HEK293T (cell line): ENCODE results near the gene FZD7.
A peak's percentile ranks its signal among the peaks of the same experiment; 100 is the strongest.

ENCODE experiments used
- CTCF ChIA-PET: fragments of 350-600 bp; formaldehyde crosslinking; extraction: SDS; loops from one replicate; lab custom pipeline; 2021; ENCODE audit warnings: antibody characterized with exemption, inconsistent platforms; lab: Yijun Ruan, JAX
- POLR2A ChIA-PET: fragments of 350-600 bp; formaldehyde crosslinking; extraction: SDS; loops from one replicate; lab custom pipeline; 2020; ENCODE audit warnings: antibody characterized with exemption, inconsistent platforms; lab: Yijun Ruan, JAX
- DNase-seq: peaks from one replicate; pipeline ENCODE4 v3.0.0; 2012; ENCODE audit warnings: mixed read lengths; ENCODE audit errors: extremely low spot score
- ARNT ChIP-seq: fragments of 450-650 bp; IDR thresholded peaks from 2 replicates; pipeline ENCODE4 v1.6.1; 2017; ENCODE audit warnings: mild to moderate bottlenecking
- BHLHE40 ChIP-seq: fragments of 450-650 bp; IDR thresholded peaks from 2 replicates; pipeline ENCODE4 v1.6.1; 2016; ENCODE audit warnings: mild to moderate bottlenecking, moderate library complexity, borderline replicate concordance
- CTBP1 ChIP-seq: fragments of 450-650 bp; IDR thresholded peaks from 2 replicates; pipeline ENCODE4 v1.6.1; 2016; ENCODE audit warnings: borderline replicate concordance
- ELF4 ChIP-seq: fragments of 450-650 bp; IDR thresholded peaks from 2 replicates; pipeline ENCODE4 v1.6.1; 2017; ENCODE audit warnings: antibody characterized with exemption
- FOXA1 ChIP-seq: fragments of 450-650 bp; IDR thresholded peaks from 2 replicates; pipeline ENCODE4 v1.6.1; 2016; ENCODE audit warnings: mild to moderate bottlenecking
- FOXK2 ChIP-seq: fragments of 450-650 bp; IDR thresholded peaks from 2 replicates; pipeline ENCODE4 v1.6.1; 2016; ENCODE audit warnings: mild to moderate bottlenecking
- FOXM1 ChIP-seq: fragments of 450-650 bp; IDR thresholded peaks from 2 replicates; pipeline ENCODE4 v1.6.1; 2017; ENCODE audit warnings: mild to moderate bottlenecking, borderline replicate concordance
- HDGF ChIP-seq: fragments of 450-650 bp; IDR thresholded peaks from 2 replicates; pipeline ENCODE4 v1.6.1; 2017; ENCODE audit warnings: antibody characterized with exemption, borderline replicate concordance
- L3MBTL2 ChIP-seq: fragments of 450-650 bp; conservative IDR thresholded peaks from 2 replicates; pipeline ENCODE4 v1.6.1; 2016; ENCODE audit warnings: mild to moderate bottlenecking
- LEF1 ChIP-seq: fragments of 450-650 bp; IDR thresholded peaks from 2 replicates; pipeline ENCODE4 v1.6.1; 2017; ENCODE audit warnings: mild to moderate bottlenecking, borderline replicate concordance
- NFRKB ChIP-seq: fragments of 450-650 bp; IDR thresholded peaks from 2 replicates; pipeline ENCODE4 v1.6.1; 2016; ENCODE audit warnings: mild to moderate bottlenecking, moderate library complexity
- PKNOX1 ChIP-seq: fragments of 450-650 bp; IDR thresholded peaks from 2 replicates; pipeline ENCODE4 v1.6.1; 2016
- SP1 ChIP-seq: fragments of 450-650 bp; IDR thresholded peaks from 2 replicates; pipeline ENCODE4 v1.6.1; 2017
- SUZ12 ChIP-seq: fragments of 450-650 bp; IDR thresholded peaks from 2 replicates; pipeline ENCODE4 v1.6.1; 2016; ENCODE audit warnings: mild to moderate bottlenecking
- TARDBP ChIP-seq: fragments of 450-650 bp; IDR thresholded peaks from 2 replicates; pipeline ENCODE4 v1.6.1; 2016
- ZNF384 ChIP-seq: fragments of 450-650 bp; IDR thresholded peaks from 2 replicates; pipeline ENCODE4 v1.6.1; 2016

Gene FZD7

GRCh38 chr2:202033317-202034248 is at the start of gene FZD7:
Gene FZD7 (plus strand): TSS chr2:202033855. CDS start chr2:202034648, 793 bp downstream.
- ChIA-PET POLR2A (no interaction called here), CTCF (no interaction called here)
- TF ChIP-seq PKNOX1 (no peak), ARNT (no peak), L3MBTL2 (peak; percentile 2; the same call in 1 of the 2 replicates), HDGF (no peak), FOXA1 (no peak), LEF1 (no peak)
- peak; percentile 88 for DNase-seq

DNA sequence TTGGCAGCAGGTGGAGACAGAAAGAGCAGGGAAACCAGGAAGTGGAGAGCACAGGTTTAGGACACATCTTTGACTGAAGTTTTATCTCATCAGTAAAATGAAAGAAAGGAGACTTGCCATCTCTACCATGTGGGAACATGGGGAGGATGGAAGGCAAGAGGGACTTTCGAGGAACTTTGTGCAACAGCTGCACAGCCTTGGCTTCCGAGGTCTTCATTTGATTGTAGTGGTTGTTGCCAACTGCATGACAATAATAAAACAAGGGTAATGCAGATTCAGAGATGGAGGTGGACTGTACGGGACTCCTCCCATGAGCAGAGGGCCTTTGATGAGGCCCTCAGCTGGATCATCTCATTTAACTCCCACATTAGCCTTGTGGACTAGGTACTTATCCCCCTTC is 49.3 kb upstream of the FZD7 start:
- ChIA-PET POLR2A (no interaction called here), CTCF (no interaction called here)
- TF ChIP-seq CTBP1 (no peak), ARNT (no peak), FOXM1 (no peak), LEF1 (no peak), BHLHE40 (no peak), PKNOX1 (no peak), SP1 (no peak), NFRKB (no peak), ZNF384 (no peak), FOXK2 (no peak), ELF4 (no peak), FOXA1 (no peak)
- DNase-seq, result no peak

DNA sequence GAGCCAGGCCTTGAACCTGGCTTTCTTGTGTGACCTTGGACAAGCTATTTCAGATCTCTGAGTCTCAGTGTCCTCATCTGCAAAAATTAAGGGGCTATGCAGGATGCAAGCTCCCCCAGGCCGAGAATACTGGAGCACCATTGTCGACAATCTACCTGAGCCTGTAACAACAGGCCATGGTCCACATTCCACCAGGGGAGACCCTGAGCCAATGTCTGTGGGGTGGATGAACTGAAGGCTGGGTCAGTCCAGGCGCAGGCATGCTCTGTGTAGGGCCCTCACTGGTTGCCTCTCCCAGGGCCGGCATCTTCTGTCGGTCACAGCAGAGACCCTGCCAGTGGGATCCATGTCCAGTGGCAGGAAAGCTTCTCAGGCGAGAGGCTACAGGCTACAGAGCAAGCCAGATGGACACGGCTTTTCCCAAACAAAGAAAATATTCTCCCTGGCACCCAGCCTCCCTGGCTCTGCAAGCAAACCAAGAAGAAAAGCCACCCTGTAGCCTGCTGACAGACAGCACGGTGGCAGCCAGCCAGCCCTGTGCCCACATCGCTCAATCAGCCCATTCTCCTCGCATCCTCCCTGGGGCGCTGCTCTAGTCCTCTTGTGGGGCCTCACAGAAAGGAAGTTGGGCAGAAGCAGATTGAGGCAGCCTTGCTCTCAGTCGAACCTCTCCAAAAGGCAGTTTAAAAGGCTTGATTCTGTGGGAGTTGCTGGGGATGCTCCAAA is 48.7 kb upstream of the FZD7 start:
- no peak for DNase-seq
- TF ChIP-seq CTBP1 (no peak), PKNOX1 (no peak), SP1 (no peak), L3MBTL2 (no peak), ZNF384 (no peak), HDGF (no peak), TARDBP (no peak), BHLHE40 (no peak), ARNT (no peak), FOXA1 (no peak), ELF4 (no peak), FOXK2 (no peak), LEF1 (no peak), FOXM1 (no peak), NFRKB (no peak)
- ChIA-PET CTCF (no interaction called here), POLR2A (no interaction called here)

- POLR2A ChIA-PET, result no interaction called here
- TF ChIP-seq BHLHE40, result no peak
- TF ChIP-seq PKNOX1, result no peak
- TF ChIP-seq FOXA1, result no peak
- no peak for TF ChIP-seq FOXK2
- no peak for TF ChIP-seq NFRKB
- no peak for TF ChIP-seq HDGF
- no peak for TF ChIP-seq ZNF384
- TF ChIP-seq L3MBTL2, result no peak
- TF ChIP-seq ARNT, result no peak
- TF ChIP-seq CTBP1, result no peak
- no peak for TF ChIP-seq SUZ12
- no peak for TF ChIP-seq LEF1
- no peak for TF ChIP-seq TARDBP
- no peak for TF ChIP-seq ELF4
- no peak for TF ChIP-seq SP1
- TF ChIP-seq FOXM1, result no peak
- no peak for DNase-seq
- CTCF ChIA-PET, result interaction anchor here (0.7 kb wide), 2 partner anchors 20 to 29 kb away, joined by 3 read pairs; no protein-coding TSS in a partner anchor
Observed at GRCh38 chr2:201985728-201986462, 47.8 kb upstream of the FZD7 start.

- ChIA-PET CTCF (interaction anchor here (0.7 kb wide), 2 partner anchors 19 to 28 kb away, joined by 3 read pairs; no protein-coding TSS in a partner anchor), POLR2A (no interaction called here)
- DNase-seq, result no peak
- no peak for TF ChIP-seq ZNF384
- TF ChIP-seq ARNT, result no peak
- no peak for TF ChIP-seq HDGF
- no peak for TF ChIP-seq NFRKB
- no peak for TF ChIP-seq TARDBP
- TF ChIP-seq SP1, result no peak
- no peak for TF ChIP-seq PKNOX1
- no peak for TF ChIP-seq CTBP1
- TF ChIP-seq L3MBTL2, result no peak
- no peak for TF ChIP-seq FOXK2
- TF ChIP-seq FOXM1, result no peak
- TF ChIP-seq LEF1, result no peak
- TF ChIP-seq ELF4, result no peak
Observed at GRCh38 chr2:201986463-201986735, 47.3 kb upstream of the FZD7 start.
